ENCODE results near the gene GPR15. TPM values are rescaled to one million over a fixed set of nuclear protein-coding genes. Genes with fewer than 3 reads are reported as not detected.

GPR15 gene
- total and polyA plus RNA-seq, 2 experiments from 2014 or later = not detected

GRCh38 chr3:98532709-98533571 lies 1.2 kb downstream of the GPR15 start:
- Histone ChIP-seq H3K36me3 (ENCODE audit: insufficient read depth) (no peaks in the 10 kb centered on the region), H2AFZ (peak overlapping the region; percentile 52; the same call in 1 of the 2 replicates), H4K20me1 (replicated peaks; ENCODE audit: insufficient read depth) (no peaks in the 10 kb centered on the region), H3F3A (replicated peaks; ENCODE audit: low read depth) (no peaks in the 10 kb centered on the region), H3K4me3 (no peak overlapping the region), H3K27me3 (ENCODE audit: insufficient read depth) (no peaks in the 10 kb centered on the region), H3K9me2 (ENCODE audit: insufficient read depth) (no peaks in the 10 kb centered on the region), H3K4me1 (ENCODE audit: insufficient read depth) (no peaks in the 10 kb centered on the region), H3K4me2 (no peak overlapping the region), H3K27ac (ENCODE audit: low read depth) (no peak overlapping the region), H3K79me2 (replicated peaks; ENCODE audit: insufficient read depth) (no peaks in the 10 kb centered on the region)
- TF ChIP-seq, protein P1, sequence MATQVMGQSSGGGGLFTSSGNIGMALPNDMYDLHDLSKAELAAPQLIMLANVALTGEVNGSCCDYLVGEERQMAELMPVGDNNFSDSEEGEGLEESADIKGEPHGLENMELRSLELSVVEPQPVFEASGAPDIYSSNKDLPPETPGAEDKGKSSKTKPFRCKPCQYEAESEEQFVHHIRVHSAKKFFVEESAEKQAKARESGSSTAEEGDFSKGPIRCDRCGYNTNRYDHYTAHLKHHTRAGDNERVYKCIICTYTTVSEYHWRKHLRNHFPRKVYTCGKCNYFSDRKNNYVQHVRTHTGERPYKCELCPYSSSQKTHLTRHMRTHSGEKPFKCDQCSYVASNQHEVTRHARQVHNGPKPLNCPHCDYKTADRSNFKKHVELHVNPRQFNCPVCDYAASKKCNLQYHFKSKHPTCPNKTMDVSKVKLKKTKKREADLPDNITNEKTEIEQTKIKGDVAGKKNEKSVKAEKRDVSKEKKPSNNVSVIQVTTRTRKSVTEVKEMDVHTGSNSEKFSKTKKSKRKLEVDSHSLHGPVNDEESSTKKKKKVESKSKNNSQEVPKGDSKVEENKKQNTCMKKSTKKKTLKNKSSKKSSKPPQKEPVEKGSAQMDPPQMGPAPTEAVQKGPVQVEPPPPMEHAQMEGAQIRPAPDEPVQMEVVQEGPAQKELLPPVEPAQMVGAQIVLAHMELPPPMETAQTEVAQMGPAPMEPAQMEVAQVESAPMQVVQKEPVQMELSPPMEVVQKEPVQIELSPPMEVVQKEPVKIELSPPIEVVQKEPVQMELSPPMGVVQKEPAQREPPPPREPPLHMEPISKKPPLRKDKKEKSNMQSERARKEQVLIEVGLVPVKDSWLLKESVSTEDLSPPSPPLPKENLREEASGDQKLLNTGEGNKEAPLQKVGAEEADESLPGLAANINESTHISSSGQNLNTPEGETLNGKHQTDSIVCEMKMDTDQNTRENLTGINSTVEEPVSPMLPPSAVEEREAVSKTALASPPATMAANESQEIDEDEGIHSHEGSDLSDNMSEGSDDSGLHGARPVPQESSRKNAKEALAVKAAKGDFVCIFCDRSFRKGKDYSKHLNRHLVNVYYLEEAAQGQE (IDR thresholded peaks at IDR 0.05; ENCODE audit: unreplicated experiment) = no peak
- TF ChIP-seq STAT1 (IDR thresholded peaks at IDR 0.05; ENCODE audit: unreplicated experiment) (no peak), POLR2AphosphoS5 (IDR thresholded peaks at IDR 0.05; ENCODE audit: low read depth) (no peak)
- Mint-ChIP-seq H3K4me3 (no peak overlapping the region), H3K9me3 (no peaks in the 10 kb centered on the region), H3K36me3 (ENCODE audit: low read depth) (no peaks in the 10 kb centered on the region), H3K27me3 (ENCODE audit: insufficient read depth, low read depth, poor library complexity) (peaks cover 2% of the 10 kb centered on the region), H3K4me1 (peaks cover 3% of the 10 kb centered on the region; the same call in 2 of the 3 replicates), H3K27ac (no peak overlapping the region)
- no peak for DNase-seq (ENCODE audit: low spot score)
- no peak for ATAC-seq

DNA sequence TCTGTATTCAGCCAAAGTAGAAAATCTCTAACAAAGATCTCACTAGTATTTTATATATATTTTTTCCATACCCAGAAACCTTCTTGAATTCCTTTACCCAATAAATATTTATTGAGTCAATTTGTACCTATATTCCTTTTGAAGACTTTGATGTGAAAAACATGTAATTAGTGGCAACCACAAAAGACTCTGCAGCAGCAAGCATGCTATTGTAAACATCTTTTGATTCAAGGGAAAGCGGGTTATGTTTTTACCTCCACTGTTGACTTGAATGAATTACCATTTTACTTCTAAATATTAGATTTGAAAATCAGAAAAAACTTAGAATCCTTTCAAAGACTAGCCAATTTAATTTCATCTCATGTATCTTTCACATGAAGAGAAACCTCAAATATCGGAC lies 2.4 kb downstream of the GPR15 start:
- Histone ChIP-seq H3K4me2 (no peak overlapping the region), H3K9me2 (ENCODE audit: insufficient read depth) (no peaks in the 10 kb centered on the region), H3K4me3 (no peak overlapping the region), H3K36me3 (ENCODE audit: insufficient read depth) (no peaks in the 10 kb centered on the region), H3K4me1 (ENCODE audit: insufficient read depth) (no peaks in the 10 kb centered on the region), H3K27ac (ENCODE audit: low read depth) (no peak overlapping the region), H3K27me3 (ENCODE audit: insufficient read depth) (no peaks in the 10 kb centered on the region), H2AFZ (no peak overlapping the region), H3K79me2 (replicated peaks; ENCODE audit: insufficient read depth) (no peaks in the 10 kb centered on the region), H3F3A (replicated peaks; ENCODE audit: low read depth) (no peaks in the 10 kb centered on the region), H4K20me1 (replicated peaks; ENCODE audit: insufficient read depth) (no peaks in the 10 kb centered on the region)
- Mint-ChIP-seq H3K4me1 (no peaks in the 10 kb centered on the region), H3K36me3 (ENCODE audit: low read depth) (no peaks in the 10 kb centered on the region), H3K4me3 (no peak overlapping the region), H3K9me3 (no peaks in the 10 kb centered on the region), H3K27me3 (ENCODE audit: insufficient read depth, low read depth, poor library complexity) (peaks cover 2% of the 10 kb centered on the region), H3K27ac (no peak overlapping the region)
- DNase-seq (ENCODE audit: low spot score) (no peak), ATAC-seq (no peak)
- TF ChIP-seq EZH2phosphoT487 (IDR thresholded peaks at IDR 0.05; ENCODE audit: unreplicated experiment) = no peak
- TF ChIP-seq CREB1 (CRISPR knock-in tag; IDR thresholded peaks at IDR 0.05; ENCODE audit: low read depth) = no peak
- TF ChIP-seq POLR2AphosphoS5 (IDR thresholded peaks at IDR 0.05; ENCODE audit: low read depth) = no peak
- TF ChIP-seq EZH2 (IDR thresholded peaks at IDR 0.05; ENCODE audit: low read depth, unreplicated experiment) = no peak
- TF ChIP-seq NANOG (IDR thresholded peaks at IDR 0.05; ENCODE audit: borderline replicate concordance) = no peak
- TF ChIP-seq, protein P2, sequence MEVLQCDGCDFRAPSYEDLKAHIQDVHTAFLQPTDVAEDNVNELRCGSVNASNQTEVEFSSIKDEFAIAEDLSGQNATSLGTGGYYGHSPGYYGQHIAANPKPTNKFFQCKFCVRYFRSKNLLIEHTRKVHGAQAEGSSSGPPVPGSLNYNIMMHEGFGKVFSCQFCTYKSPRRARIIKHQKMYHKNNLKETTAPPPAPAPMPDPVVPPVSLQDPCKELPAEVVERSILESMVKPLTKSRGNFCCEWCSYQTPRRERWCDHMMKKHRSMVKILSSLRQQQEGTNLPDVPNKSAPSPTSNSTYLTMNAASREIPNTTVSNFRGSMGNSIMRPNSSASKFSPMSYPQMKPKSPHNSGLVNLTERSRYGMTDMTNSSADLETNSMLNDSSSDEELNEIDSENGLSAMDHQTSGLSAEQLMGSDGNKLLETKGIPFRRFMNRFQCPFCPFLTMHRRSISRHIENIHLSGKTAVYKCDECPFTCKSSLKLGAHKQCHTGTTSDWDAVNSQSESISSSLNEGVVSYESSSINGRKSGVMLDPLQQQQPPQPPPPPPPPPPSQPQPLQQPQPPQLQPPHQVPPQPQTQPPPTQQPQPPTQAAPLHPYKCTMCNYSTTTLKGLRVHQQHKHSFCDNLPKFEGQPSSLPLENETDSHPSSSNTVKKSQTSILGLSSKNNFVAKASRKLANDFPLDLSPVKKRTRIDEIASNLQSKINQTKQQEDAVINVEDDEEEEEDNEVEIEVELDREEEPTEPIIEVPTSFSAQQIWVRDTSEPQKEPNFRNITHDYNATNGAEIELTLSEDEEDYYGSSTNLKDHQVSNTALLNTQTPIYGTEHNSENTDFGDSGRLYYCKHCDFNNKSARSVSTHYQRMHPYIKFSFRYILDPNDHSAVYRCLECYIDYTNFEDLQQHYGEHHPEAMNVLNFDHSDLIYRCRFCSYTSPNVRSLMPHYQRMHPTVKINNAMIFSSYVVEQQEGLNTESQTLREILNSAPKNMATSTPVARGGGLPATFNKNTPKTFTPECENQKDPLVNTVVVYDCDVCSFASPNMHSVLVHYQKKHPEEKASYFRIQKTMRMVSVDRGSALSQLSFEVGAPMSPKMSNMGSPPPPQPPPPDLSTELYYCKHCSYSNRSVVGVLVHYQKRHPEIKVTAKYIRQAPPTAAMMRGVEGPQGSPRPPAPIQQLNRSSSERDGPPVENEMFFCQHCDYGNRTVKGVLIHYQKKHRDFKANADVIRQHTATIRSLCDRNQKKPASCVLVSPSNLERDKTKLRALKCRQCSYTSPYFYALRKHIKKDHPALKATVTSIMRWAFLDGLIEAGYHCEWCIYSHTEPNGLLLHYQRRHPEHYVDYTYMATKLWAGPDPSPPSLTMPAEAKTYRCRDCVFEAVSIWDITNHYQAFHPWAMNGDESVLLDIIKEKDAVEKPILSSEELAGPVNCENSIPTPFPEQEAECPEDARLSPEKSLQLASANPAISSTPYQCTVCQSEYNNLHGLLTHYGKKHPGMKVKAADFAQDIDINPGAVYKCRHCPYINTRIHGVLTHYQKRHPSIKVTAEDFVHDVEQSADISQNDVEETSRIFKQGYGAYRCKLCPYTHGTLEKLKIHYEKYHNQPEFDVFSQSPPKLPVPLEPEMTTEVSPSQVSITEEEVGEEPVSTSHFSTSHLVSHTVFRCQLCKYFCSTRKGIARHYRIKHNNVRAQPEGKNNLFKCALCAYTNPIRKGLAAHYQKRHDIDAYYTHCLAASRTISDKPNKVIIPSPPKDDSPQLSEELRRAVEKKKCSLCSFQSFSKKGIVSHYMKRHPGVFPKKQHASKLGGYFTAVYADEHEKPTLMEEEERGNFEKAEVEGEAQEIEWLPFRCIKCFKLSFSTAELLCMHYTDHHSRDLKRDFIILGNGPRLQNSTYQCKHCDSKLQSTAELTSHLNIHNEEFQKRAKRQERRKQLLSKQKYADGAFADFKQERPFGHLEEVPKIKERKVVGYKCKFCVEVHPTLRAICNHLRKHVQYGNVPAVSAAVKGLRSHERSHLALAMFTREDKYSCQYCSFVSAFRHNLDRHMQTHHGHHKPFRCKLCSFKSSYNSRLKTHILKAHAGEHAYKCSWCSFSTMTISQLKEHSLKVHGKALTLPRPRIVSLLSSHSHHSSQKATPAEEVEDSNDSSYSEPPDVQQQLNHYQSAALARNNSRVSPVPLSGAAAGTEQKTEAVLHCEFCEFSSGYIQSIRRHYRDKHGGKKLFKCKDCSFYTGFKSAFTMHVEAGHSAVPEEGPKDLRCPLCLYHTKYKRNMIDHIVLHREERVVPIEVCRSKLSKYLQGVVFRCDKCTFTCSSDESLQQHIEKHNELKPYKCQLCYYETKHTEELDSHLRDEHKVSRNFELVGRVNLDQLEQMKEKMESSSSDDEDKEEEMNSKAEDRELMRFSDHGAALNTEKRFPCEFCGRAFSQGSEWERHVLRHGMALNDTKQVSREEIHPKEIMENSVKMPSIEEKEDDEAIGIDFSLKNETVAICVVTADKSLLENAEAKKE (CRISPR knock-in tag; IDR thresholded peaks at IDR 0.05) = no peak
